GM19035 (cell line): ENCODE results near the gene TJP1.
"Not testable (repeated sequence)": the region's sequence is repeated elsewhere in the genome, so short reads cannot be mapped to it uniquely, and the experiment has no call there.

Experiments used
- ATAC-seq: cut with Tn5 transposase; IDR thresholded peaks from one replicate; pipeline ENCODE4 v1.9.1; 2021; ENCODE audit not compliant: unreplicated experiment

The TJP1 gene

GRCh38 chr15:29800491-29801366 lies 21.5 kb downstream of the TJP1 start:
- no peak for ATAC-seq

GRCh38 chr15:29799859-29800258 lies 22.4 kb downstream of the TJP1 start:
- no peak for ATAC-seq

GRCh38 chr15:29795610-29796009 lies 26.7 kb downstream of the TJP1 start:
- no peak for ATAC-seq

- no peak for ATAC-seq
Measured at GRCh38 chr15:29792426-29793159, 29.7 kb downstream of the TJP1 start.

DNA sequence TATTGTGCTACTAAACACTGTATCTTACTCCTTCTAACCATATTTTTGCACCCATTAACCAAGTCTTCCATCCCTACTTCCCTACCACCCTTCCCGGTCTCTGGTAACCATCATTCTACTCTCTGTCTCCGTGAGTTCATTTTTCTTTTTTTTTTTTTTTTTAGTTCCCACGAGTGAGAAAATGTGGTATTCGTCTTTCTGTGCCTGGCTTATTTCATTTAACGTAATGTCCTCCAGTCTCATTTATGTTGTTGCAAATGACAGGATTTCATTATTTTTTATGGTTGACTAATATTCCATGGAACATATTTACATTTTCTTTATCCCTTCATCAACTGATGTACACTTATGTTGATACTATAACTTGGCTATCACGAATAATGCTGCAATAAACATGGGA lies 31.7 kb downstream of the TJP1 start:
- no peak for ATAC-seq

DNA sequence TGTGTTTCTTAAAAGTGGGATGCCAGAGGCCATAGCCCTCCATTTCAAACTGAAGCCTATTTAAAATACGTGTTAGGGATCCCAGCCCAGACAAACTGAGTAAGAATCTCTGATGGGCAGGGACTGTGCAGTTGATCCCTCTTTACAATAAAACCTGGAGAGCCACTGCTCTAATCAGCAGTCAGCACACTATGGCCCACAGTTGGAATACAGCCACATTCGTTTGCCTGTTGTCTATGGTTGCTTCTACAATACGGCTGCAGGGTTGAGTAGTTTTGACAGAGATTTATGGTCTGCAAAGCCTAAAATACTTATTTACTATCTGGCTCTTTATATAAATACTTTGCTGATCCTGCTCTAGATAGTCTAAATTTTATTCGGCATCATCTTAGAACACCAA lies 32.4 kb downstream of the TJP1 start:
- ATAC-seq = no peak

- ATAC-seq = no peak
Measured at GRCh38 chr15:29788433-29789034, 33.7 kb downstream of the TJP1 start.

DNA sequence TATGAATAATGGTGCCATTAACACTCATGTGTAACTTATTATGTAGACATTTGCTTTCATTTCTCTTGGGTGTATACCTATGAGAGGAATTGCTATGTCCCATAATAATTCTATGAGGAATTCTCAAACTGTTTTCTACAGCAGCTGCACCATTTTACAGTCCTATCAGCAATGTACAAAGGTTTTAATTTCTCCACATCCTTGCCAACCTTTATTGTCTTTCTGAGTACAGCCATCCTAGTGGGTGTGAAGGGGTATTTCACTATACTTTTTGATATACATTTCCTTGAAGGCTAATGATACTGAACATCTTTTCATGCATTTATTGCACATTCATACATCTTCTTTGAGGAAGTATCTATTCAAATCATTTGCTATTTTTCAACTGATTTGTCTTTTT lies 34.5 kb downstream of the TJP1 start:
- no peak for ATAC-seq

DNA sequence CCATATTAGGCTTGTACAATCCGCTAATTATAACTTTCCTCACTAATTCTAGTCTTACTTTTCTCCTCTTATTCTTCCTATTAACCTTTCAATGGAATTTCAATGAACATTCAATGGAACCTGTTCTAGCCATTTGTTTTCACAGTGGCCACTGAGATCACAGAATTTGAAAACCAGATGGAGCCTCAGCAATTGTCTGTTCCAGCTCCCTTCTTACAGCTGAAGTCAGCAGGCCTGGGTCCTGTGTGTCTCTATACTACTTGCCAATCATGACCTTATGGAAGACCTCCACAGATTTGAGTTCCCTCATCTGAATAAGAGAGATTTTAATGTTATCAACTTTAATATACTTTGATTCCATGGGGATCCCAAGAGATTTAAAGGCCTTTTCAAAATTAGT lies 36.6 kb downstream of the TJP1 start:
- no peak for ATAC-seq

- no peak for ATAC-seq
Measured at GRCh38 chr15:29785136-29785535, 37.1 kb downstream of the TJP1 start.

DNA sequence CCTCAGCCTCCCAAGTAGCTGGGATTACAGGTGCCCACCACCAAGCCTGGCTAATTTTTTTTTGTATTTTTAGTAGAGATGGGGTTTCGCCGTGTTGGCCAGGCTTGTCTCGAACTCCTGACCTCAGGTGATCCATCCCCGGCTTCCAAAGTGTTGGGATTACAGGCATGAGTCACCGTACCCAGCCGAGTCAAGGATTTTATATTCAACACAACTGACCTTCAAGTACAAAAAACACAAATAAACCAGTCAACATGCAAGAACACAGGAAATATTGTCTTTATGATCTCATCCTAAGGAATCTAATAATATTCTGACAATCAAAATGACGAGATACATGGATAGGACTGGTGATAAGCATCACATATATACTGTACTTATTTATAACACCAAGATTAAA lies 37.9 kb downstream of the TJP1 start:
- ATAC-seq = no peak

- not testable (repeated sequence) for ATAC-seq
Measured at GRCh38 chr15:29782816-29783215, 39.5 kb downstream of the TJP1 start.

DNA sequence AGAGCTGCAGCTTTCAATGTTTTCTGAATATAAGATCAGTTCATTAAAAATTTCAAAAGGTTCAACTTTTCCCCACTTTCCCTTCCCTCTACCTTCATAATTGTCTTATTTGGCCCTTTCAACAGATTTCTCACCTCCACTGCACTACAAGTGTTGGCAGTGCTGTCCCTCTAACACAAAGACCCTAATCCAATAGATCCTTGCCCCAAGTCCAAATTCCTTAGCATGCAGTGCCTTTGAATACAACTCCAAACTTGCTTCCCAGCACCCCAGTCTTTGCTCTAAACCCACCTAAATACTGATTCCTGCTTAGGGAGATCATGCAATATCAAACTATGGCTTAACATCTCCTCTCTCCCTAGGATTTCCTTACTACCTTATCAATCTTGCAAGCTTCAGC lies 43.9 kb downstream of the TJP1 start:
- ATAC-seq = no peak

DNA sequence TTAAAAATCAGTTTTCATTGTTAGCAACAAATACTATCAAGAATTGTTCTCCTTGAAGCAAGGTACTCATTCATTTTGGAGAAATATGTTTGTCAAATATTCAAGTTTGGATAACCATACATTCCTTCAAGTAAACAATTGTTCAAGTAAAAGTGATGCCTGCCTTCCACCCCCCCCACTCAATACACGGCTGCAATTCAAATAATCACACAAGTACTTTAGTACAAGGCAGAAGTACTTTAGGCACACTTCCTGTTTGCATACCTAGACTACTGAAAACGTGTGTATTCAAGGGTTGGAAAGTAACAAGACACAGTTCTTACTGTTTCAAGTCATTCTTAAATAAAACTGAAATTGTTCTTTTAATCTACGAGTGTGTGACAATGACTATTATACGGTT lies 45.4 kb downstream of the TJP1 start:
- ATAC-seq = no peak

DNA sequence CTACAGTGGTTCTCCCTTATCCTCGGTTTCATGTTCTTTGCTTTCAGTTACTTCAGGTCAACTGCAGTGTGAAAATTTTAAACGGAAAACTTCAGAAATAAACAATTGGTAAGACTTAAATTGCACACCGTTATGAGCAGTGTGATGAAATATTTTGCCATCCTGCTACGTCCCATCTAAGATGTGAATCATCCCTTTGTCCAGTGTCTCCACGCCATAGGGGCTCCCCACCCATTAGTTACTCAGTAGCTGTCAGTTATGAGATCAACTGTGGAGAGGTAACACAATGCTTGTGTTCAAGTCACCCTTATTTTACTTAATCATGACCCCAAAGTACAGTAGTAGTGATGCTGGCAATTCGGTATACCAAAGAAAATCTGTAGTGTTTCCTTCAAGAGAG lies 47.4 kb downstream of the TJP1 start:
- ATAC-seq = no peak

DNA sequence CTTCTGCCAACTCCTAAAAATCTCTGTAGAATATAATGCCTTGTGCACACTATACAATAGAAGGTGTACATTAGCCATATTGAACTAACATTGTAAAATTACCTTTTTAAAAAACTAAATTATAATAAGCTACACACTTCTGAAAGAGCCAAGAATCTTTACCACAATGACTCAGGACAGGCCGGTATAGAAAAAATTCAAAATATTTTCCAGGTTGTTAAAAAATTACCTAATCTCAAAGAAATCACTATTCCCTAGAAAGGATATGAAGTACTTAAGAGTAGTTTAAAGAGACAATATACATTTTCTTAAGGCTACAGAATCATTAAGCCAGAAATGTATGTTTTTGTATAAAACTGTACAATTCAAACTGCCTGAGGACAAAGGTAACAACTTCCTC lies 48.5 kb downstream of the TJP1 start:
- ATAC-seq = no peak

DNA sequence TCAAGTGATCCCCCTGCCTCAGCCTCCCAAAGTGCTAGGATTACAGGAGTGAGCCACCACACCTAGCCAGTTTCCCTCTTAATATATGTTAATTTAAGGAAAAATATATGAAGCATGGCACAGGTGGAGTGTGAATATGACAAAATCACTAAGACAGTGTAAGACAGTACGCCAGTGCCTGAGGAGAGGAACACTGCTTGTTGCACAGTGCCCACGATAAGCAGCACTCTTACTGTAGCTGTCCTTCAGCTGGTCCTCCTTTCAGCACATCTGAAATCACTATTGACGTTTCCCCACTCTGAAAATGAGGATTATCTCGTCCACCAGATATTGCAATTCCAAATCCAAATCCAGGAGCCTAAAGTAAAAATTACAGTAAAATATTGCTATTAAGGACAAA lies 49.3 kb downstream of the TJP1 start:
- no peak for ATAC-seq

- ATAC-seq = no peak
Measured at GRCh38 chr15:29770796-29771195, 51.5 kb downstream of the TJP1 start.

DNA sequence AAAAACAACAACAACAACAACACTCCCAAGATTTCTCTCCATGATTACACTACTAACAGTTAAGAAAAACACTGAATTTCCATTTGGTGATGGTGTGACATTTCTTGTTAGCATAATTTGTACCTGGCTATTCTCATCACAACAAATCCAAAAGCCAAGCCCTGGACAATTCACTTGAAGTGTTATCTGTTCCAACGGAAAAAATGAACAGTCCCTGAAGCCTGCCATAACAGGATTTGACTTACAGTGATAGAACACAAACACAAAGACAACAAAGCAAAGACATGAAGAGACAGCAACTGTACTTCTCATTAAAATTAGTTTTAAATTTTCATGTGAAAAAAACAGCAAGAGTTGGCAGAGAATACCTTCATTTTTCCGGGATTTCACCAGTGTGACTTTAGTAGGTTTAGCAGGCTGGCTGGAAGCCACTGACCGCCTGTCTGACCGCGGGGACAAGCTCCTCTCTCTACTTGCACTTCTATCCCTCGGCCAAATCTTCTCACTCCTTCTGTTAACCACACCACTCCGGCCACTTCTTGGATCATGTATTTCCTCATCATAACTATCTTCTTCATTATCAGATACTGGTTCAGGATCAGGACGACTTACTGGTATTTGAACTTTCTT lies 56.3 kb downstream of the TJP1 start:
- ATAC-seq = no peak

- no peak for ATAC-seq
Measured at GRCh38 chr15:29765234-29765841, 56.9 kb downstream of the TJP1 start.

DNA sequence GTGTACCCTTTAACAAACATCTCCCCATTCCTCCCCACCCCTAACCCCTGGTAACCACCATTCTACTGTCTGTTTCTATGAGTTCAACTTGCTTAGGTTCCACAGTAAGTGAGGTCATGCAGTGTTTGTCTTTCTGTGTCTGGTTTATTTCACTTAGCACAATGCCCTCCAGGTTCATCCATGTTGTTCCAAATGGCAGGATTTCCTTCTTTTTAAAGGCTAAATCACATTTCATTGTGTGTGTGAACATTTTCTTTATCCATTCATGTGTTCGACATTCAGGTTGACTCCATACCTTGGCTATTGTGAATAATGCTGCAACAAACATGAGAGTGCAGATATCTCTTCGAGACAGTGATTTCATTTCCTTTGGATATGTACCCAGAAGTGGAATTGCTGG lies 62.7 kb downstream of the TJP1 start:
- ATAC-seq = no peak
